ENCODE data around the gene MTMR2. TPM values are rescaled to one million over a fixed set of nuclear protein-coding genes. Genes with fewer than 3 reads are reported as not detected.

MTMR2 gene
- total RNA-seq, 1 experiment from 2014 or later = 29.1 TPM

DNA sequence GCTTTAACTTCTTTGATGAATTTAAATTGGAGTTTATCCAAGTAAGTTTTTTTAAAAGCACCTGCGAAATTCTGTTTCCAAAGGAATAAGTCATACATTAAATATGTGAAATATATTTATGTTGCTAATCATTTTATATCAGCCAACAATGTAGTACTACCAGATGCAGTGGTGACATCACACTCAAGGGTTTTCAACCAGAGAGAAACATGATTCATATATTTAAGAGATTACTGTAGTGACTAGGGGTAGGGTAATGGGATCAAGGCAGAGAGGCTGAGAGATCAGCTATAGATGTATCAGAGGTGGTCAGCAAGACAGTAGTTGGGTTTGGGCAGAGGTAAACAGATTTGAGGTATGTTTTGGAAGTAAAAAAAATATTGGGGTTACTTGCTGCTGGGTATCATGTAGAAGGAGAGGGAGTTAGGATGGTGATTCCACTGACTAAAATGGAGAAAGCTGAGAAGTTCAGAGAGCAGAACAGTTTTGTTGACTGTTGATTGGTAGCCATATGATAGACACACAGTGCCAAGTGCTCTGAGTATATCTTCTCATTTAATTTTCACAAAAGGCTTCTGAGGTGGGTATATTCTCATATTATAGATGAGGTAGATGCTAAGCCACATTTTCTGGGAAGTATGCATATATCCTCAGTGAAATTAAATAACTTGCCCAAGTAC, 94.2 kb downstream of the MTMR2 start:
- Histone ChIP-seq H3K9ac (ENCODE audit: low read length) (no peak overlapping the region), H3K4me2 (ENCODE audit: low read length) (no peak overlapping the region), H3K9me2 (ENCODE audit: insufficient read depth) (no peaks in the 10 kb centered on the region), H3K27ac (ENCODE audit: low read depth, low read length) (no peak overlapping the region), H4K20me1 (ENCODE audit: insufficient read depth) (no peaks in the 10 kb centered on the region), H3K79me2 (ENCODE audit: insufficient read depth, low read length) (no peaks in the 10 kb centered on the region), H3K36me3 (ENCODE audit: control insufficient read depth in 1 of 2, insufficient read depth in 2 of 2, low read length in 2 of 2) (peaks cover 19 to 22% of the 10 kb centered on the region in 2 experiments), H3K9me3 (ENCODE audit: control insufficient read depth in 1 of 2, insufficient read depth in 1 of 2, low read depth in 1 of 2, low read length in 2 of 2) (no peaks in the 10 kb centered on the region), H3K4me1 (ENCODE audit: control insufficient read depth in 1 of 2, insufficient read depth in 2 of 2, low read length in 2 of 2) (no peaks in the 10 kb centered on the region), H2AFZ (ENCODE audit: low read depth, low read length, poor library complexity, severe bottlenecking) (no peak overlapping the region), H3K4me3 (replicated peaks in 1 of 2; ENCODE audit: low read depth in 1 of 2, low read length in 2 of 2) (no peak overlapping the region), H3K27me3 (ENCODE audit: insufficient read depth, low read length) (no peaks in the 10 kb centered on the region)
- intact Hi-C loops (cut with micrococcal nuclease) = no loop called here
- ATAC-seq (no peak), DNase-seq (ENCODE audit: low read depth, low spot score) (no peak)
- CTCF ChIA-PET = interaction anchor here (0.8 to 1.0 kb wide), 2 partner anchors 20 to 513 kb away, joined by 3 read pairs; partner anchors contain the start of gene MAML2
- TF ChIP-seq CEBPB (IDR thresholded peaks at IDR 0.05; ENCODE audit: low read depth) (no peak), FOSL1 (IDR thresholded peaks at IDR 0.05; ENCODE audit: low read depth) (no peak), YY1 (IDR thresholded peaks at IDR 0.05; ENCODE audit: extremely low read depth, insufficient replicate concordance, low read depth, low read length) (no peak), EZH2phosphoT487 (IDR thresholded peaks at IDR 0.05; ENCODE audit: borderline replicate concordance) (no peak), ZNF274 (IDR thresholded peaks at IDR 0.05; ENCODE audit: low read depth, low read length) (no peak)
- TF ChIP-seq, protein P1, sequence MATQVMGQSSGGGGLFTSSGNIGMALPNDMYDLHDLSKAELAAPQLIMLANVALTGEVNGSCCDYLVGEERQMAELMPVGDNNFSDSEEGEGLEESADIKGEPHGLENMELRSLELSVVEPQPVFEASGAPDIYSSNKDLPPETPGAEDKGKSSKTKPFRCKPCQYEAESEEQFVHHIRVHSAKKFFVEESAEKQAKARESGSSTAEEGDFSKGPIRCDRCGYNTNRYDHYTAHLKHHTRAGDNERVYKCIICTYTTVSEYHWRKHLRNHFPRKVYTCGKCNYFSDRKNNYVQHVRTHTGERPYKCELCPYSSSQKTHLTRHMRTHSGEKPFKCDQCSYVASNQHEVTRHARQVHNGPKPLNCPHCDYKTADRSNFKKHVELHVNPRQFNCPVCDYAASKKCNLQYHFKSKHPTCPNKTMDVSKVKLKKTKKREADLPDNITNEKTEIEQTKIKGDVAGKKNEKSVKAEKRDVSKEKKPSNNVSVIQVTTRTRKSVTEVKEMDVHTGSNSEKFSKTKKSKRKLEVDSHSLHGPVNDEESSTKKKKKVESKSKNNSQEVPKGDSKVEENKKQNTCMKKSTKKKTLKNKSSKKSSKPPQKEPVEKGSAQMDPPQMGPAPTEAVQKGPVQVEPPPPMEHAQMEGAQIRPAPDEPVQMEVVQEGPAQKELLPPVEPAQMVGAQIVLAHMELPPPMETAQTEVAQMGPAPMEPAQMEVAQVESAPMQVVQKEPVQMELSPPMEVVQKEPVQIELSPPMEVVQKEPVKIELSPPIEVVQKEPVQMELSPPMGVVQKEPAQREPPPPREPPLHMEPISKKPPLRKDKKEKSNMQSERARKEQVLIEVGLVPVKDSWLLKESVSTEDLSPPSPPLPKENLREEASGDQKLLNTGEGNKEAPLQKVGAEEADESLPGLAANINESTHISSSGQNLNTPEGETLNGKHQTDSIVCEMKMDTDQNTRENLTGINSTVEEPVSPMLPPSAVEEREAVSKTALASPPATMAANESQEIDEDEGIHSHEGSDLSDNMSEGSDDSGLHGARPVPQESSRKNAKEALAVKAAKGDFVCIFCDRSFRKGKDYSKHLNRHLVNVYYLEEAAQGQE (IDR thresholded peaks at IDR 0.05; ENCODE audit: low read depth) = no peak
- TF ChIP-seq, protein P2, sequence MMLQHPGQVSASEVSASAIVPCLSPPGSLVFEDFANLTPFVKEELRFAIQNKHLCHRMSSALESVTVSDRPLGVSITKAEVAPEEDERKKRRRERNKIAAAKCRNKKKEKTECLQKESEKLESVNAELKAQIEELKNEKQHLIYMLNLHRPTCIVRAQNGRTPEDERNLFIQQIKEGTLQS (IDR thresholded peaks at IDR 0.05) = no peak
- RAD21 ChIA-PET (ENCODE audit: low non-redundant PET in 1 of 2, low total read pairs in 2 of 2, uncharacterized antibody in 2 of 2, unreplicated experiment in 2 of 2) = no interaction called here
- POLR2A ChIA-PET = no interaction called here
- no TSS peak for BruUV-seq (replicated peaks)
